ENCODE measurements around the gene OSBPL2.

DNA sequence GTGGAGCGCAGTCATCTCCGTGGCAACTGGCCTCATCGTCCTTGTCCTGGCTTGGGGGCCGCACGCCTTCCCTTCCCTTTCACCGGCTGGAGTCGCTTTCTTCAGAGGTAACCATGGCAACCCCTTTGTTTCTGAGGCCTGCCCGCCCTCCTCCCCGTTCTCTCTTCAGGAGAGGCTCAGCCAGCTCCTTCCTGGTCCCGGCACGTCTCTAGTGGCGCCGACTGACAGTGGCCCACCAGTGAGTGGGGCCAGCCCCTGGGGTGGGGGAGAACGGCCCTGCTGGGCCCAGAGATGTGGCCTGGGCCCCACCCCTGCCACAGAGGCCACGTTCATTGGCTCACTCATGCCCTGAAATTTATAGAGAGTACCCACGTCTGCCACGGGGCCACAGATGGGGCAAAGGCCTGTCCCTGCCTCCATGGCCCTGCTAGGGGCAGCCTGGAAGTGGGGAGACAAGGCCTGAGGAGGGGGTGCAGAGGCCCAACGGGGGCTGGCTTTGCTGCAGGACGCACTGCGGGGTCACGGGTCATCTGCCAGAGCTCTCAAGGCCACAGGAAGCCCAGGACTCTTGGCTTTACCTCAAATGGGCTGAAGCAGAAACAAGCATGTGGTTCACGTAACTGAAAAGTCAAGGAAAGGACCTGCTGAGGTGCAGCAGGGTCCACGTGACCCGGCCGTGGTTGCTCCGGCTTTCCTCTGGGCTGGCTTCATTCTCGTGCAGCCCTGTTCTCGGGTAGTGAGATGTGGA is 1.4 kb upstream of the OSBPL2 start:
- no peak for TF ChIP-seq POLR2A (IDR thresholded peaks at IDR 0.05)
- TF ChIP-seq, protein P1, sequence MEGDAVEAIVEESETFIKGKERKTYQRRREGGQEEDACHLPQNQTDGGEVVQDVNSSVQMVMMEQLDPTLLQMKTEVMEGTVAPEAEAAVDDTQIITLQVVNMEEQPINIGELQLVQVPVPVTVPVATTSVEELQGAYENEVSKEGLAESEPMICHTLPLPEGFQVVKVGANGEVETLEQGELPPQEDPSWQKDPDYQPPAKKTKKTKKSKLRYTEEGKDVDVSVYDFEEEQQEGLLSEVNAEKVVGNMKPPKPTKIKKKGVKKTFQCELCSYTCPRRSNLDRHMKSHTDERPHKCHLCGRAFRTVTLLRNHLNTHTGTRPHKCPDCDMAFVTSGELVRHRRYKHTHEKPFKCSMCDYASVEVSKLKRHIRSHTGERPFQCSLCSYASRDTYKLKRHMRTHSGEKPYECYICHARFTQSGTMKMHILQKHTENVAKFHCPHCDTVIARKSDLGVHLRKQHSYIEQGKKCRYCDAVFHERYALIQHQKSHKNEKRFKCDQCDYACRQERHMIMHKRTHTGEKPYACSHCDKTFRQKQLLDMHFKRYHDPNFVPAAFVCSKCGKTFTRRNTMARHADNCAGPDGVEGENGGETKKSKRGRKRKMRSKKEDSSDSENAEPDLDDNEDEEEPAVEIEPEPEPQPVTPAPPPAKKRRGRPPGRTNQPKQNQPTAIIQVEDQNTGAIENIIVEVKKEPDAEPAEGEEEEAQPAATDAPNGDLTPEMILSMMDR (IDR thresholded peaks at IDR 0.05), result no peak

All from testis (tissue), 2 donors.